Activated CD4-positive, alpha-beta T cell treated with anti-CD3 and anti-CD28 coated beads for 36 hours (primary cell): Measurements from ENCODE around the gene CS. TPM values are rescaled to one million over a fixed set of nuclear protein-coding genes. Genes with fewer than 3 reads are reported as not detected.
"Not testable (repeated sequence)": the region's sequence is repeated elsewhere in the genome, so short reads cannot be mapped to it uniquely, and the experiment has no call there.

Experiments
- ATAC-seq: fragments of 200-7000 bp; cut with Tn5 transposase; one replicate; pipeline ENCODE4 v1.10.0; 2021; ENCODE audit warnings: mild to moderate bottlenecking, moderate library complexity
- CTCF ChIA-PET: fragments of 350-600 bp; sonication (Branson Sonifier 250); formaldehyde crosslinking; loops from one replicate; lab custom pipeline; 2021; ENCODE audit warnings: antibody characterized with exemption; lab: Charles Lee
- POLR2A ChIA-PET: fragments of 350-600 bp; sonication (Branson Sonifier 250); formaldehyde crosslinking; loops from one replicate; lab custom pipeline; 2021; ENCODE audit warnings: antibody characterized with exemption, inconsistent platforms; lab: Charles Lee
- DNase-seq: peaks from one replicate; pipeline ENCODE4 v3.0.0-alpha.2; 2020
- H3K27ac Mint-ChIP-seq: one replicate; pipeline ENCODE4 v1.8.0; 2021; ENCODE audit warnings: mixed read lengths
- H3K27me3 Mint-ChIP-seq: one replicate; pipeline ENCODE4 v1.8.0; 2021; ENCODE audit warnings: mixed read lengths
- H3K36me3 Mint-ChIP-seq: one replicate; pipeline ENCODE4 v1.8.0; 2021; ENCODE audit warnings: low read depth, mixed read lengths
- H3K4me1 Mint-ChIP-seq: one replicate; pipeline ENCODE4 v1.8.0; 2021; ENCODE audit warnings: mixed read lengths
- H3K4me3 Mint-ChIP-seq: one replicate; pipeline ENCODE4 v1.8.0; 2021; ENCODE audit warnings: mild to moderate bottlenecking, moderate library complexity, mixed read lengths
- H3K9me3 Mint-ChIP-seq: one replicate; pipeline ENCODE4 v1.8.0; 2021; ENCODE audit warnings: low read depth, mixed read lengths
- intact Hi-C, 2 experiments: fragments of 100-400 bp; cut with DNase I in 1 of 2; cut with micrococcal nuclease in 1 of 2; formaldehyde crosslinking; loops; one replicate each; pipeline versions ENCODE4 v1.14.2 to v1.15.1; 2022 to 2024; cut with DNase I, micrococcal nuclease
- total RNA-seq, 2 experiments: library from RNA; stranded (reverse); gene quantifications; one replicate each; pipeline ENCODE4 v1.2.3, GENCODE V29; 2021

CS gene
- total RNA-seq, 2 experiments from 2014 or later, result 197 to 293 TPM

DNA sequence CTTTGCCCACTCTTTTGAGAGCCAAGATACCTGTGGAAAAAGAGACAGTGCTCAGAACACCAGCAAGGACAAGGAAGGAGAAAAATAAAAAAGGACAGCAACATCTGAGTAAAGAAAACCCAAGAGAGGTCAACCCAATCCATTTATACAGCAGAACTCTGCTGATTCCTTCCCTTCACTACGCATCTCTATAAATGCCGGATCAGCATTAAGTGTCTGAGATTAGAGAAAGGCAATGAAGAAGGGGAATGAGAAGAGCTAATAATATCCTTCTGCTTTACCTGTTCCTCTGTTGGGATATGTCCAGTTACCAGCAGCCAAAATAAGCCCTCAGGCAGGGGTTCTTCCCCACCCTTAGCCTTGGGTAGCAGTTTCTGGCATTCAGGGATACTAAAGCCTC, 17.6 kb downstream of the CS start:
- intact Hi-C loops, result no loop called here
- H3K4me3 Mint-ChIP-seq, result no peak overlapping the region
- peaks cover 51% of the 10 kb centered on the region for H3K36me3 Mint-ChIP-seq
- H3K4me1 Mint-ChIP-seq, result no peaks in the 10 kb centered on the region
- CTCF ChIA-PET, result no interaction called here
- ATAC-seq, result no peak
- peak overlapping the region; percentile 15 for H3K27ac Mint-ChIP-seq
- POLR2A ChIA-PET, result interaction anchor here (1.8 kb wide), 1 partner anchor 9 kb away, joined by 5 read pairs; no protein-coding TSS in a partner anchor
- DNase-seq, result no peak
- H3K27me3 Mint-ChIP-seq, result no peaks in the 10 kb centered on the region
- H3K9me3 Mint-ChIP-seq, result no peaks in the 10 kb centered on the region

DNA sequence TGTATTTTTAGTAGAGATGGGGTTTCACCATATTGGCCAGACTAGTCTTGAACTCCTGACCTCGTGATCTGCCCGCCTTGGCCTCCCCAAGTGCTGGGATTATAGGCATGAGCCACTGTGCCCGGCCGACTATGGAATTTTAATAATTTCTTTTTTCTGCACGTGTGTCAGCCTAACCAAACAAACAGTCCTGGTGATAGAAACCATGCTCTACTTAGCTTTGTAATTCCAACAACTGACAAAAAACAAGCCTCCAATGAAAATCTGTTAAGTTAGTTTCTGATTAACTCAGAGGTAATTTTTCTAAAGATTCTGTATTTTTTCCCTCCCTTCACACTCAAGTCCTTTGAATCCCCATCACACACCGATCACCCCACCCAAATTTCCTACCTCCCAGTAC, 18.1 kb downstream of the CS start:
- H3K4me1 Mint-ChIP-seq, result no peaks in the 10 kb centered on the region
- peaks cover 52% of the 10 kb centered on the region for H3K36me3 Mint-ChIP-seq
- peak overlapping the region; percentile 15 for H3K27ac Mint-ChIP-seq
- intact Hi-C loops, result no loop called here
- CTCF ChIA-PET, result no interaction called here
- no peaks in the 10 kb centered on the region for H3K9me3 Mint-ChIP-seq
- ATAC-seq (no peak), DNase-seq (no peak)
- POLR2A ChIA-PET, result interaction anchor here (1.8 kb wide), 1 partner anchor 10 kb away, joined by 5 read pairs; no protein-coding TSS in a partner anchor
- no peaks in the 10 kb centered on the region for H3K27me3 Mint-ChIP-seq
- no peak overlapping the region for H3K4me3 Mint-ChIP-seq

GRCh38 chr12:56280849-56281248, 19.3 kb downstream of the CS start:
- no peak for DNase-seq
- Mint-ChIP-seq H3K36me3 (peaks cover 47% of the 10 kb centered on the region), H3K9me3 (no peaks in the 10 kb centered on the region), H3K27me3 (no peaks in the 10 kb centered on the region), H3K27ac (peak overlapping the region; percentile 47), H3K4me1 (no peaks in the 10 kb centered on the region), H3K4me3 (no peak overlapping the region)
- ATAC-seq, result no peak
- intact Hi-C loops, result no loop called here
- ChIA-PET CTCF (interaction anchor here (0.7 kb wide), 1 partner anchor 322 kb away, joined by 4 read pairs; no protein-coding TSS in a partner anchor), POLR2A (interaction anchor here (0.6 kb wide), 1 partner anchor 91 kb away, joined by 3 read pairs; no protein-coding TSS in a partner anchor)

DNA sequence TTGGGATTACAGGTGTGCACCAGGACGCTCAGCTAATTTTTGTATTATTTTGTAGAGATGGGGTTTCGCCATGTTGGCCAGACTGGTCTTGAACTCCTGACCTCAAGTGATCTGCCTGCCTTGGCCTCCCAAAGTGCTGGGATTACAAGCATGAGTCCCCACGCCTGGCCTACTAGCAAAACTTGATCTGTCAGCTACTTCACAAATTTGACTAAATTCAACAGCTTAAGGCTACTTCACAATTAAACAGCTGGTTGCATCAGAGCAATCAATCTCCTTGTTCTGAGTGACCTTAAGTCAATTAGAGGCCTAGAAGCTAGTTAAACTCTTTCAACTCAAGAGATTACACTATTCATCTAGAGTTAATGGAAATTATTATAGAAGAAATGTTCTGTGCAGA, 21.2 kb downstream of the CS start:
- no peaks in the 10 kb centered on the region for H3K4me1 Mint-ChIP-seq
- H3K36me3 Mint-ChIP-seq, result peaks cover 49% of the 10 kb centered on the region
- DNase-seq, result no peak
- ATAC-seq, result no peak
- no peak overlapping the region for H3K27ac Mint-ChIP-seq
- POLR2A ChIA-PET, result no interaction called here
- intact Hi-C loops, result no loop called here
- no peaks in the 10 kb centered on the region for H3K9me3 Mint-ChIP-seq
- CTCF ChIA-PET, result interaction anchor here (0.8 to 1.1 kb wide), 5 partner anchors 16 to 186 kb away, joined by 3 to 4 read pairs (median 3); partner anchors contain the start of gene ANKRD52
- H3K4me3 Mint-ChIP-seq, result no peak overlapping the region
- H3K27me3 Mint-ChIP-seq, result no peaks in the 10 kb centered on the region

- ChIA-PET POLR2A (no interaction called here), CTCF (no interaction called here)
- H3K27ac Mint-ChIP-seq, result no peak overlapping the region
Observed at GRCh38 chr12:56274299-56274698, 25.8 kb downstream of the CS start.

GRCh38 chr12:56272468-56272867, 27.7 kb downstream of the CS start:
- DNase-seq, POLR2A ChIA-PET, ATAC-seq, H3K27ac Mint-ChIP-seq, H3K9me3 Mint-ChIP-seq, intact Hi-C loops, H3K27me3 Mint-ChIP-seq, H3K4me1 Mint-ChIP-seq, H3K4me3 Mint-ChIP-seq: not testable (repeated sequence)
- peaks cover 32% of the 10 kb centered on the region for H3K36me3 Mint-ChIP-seq
- CTCF ChIA-PET, result interaction anchor here (0.6 kb wide), 1 partner anchor 213 kb away, joined by 3 read pairs; no protein-coding TSS in a partner anchor

More at GRCh38 chr12:56274299-56274698, 25.8 kb downstream of the CS start:
- no peaks in the 10 kb centered on the region for H3K27me3 Mint-ChIP-seq
- DNase-seq (no peak), ATAC-seq (no peak)
- H3K4me3 Mint-ChIP-seq, result no peak overlapping the region
- H3K36me3 Mint-ChIP-seq, result peaks cover 39% of the 10 kb centered on the region
- no peaks in the 10 kb centered on the region for H3K9me3 Mint-ChIP-seq
- intact Hi-C loops, result no loop called here
- H3K4me1 Mint-ChIP-seq, result no peaks in the 10 kb centered on the region

DNA sequence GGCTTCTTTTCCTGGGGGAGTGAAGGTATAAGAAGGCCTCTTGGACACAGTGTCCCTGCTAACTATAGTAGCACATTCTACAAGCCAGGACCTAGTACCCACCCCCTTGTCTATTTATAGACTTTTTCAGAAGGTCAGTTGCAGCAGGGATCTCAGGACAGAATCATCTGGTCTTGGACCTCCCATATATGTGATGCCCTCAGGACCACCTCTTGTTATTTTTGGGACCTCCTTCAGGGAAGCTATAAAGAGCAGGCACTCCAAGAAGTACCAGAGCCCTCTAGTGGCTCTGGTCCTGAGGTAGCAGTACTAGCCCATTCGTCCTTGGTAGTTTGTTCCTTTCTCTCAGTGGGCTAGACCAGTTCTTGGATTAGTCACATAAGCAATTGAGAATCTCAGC, 29.1 kb downstream of the CS start:
- Mint-ChIP-seq H3K27ac (no peak overlapping the region), H3K9me3 (no peaks in the 10 kb centered on the region), H3K36me3 (peaks cover 29% of the 10 kb centered on the region), H3K27me3 (no peaks in the 10 kb centered on the region), H3K4me3 (no peak overlapping the region), H3K4me1 (peaks cover 9% of the 10 kb centered on the region)
- CTCF ChIA-PET, result interaction anchor here (0.6 kb wide), 3 partner anchors 25 to 274 kb away, joined by 4 read pairs; partner anchors contain the start of gene SUOX
- intact Hi-C loops, result no loop called here
- ATAC-seq (peak; percentile 20), DNase-seq (no peak)
- POLR2A ChIA-PET, result no interaction called here

DNA sequence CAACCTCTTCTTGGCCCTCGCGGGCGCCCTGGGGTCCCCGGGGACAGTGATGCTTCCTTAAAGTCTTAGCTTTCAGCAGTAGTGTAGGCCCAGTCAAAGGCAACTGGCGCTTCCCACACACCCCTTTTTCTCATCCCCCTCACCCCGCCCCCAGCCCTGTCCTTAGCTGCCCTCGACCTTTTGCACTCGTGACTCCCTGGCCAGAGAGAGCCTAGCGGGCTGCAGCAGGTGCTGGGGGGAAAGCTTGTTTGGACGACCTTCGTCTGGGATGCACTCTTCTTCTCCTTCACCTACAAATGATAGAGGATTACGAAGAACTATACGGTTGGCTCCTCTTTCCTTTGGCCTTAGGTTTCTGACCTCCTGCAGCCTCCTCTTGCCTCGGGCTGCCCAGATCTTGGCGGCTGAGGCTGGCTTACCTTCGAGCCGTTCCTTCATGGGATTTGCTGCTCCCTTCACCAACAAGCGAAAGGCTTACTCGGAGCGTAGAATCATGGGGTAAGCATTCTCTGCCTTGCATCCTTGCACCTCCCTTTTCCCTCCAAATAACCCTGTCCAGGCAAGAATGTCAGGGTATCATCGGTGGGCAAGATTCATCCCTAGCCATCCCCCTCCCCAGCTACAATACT, 32.6 kb downstream of the CS start:
- Mint-ChIP-seq H3K4me3 (peak overlapping the region; percentile 89), H3K27me3 (no peaks in the 10 kb centered on the region), H3K9me3 (no peaks in the 10 kb centered on the region), H3K27ac (peak overlapping the region; percentile 34), H3K4me1 (peaks cover 9% of the 10 kb centered on the region), H3K36me3 (peaks cover 12% of the 10 kb centered on the region)
- ChIA-PET POLR2A (interaction anchor here (0.9 to 1.5 kb wide), 3 partner anchors 11 to 48 kb away, joined by 3 read pairs; partner anchors contain the start of genes CNPY2 and RNF41), CTCF (interaction anchor here (0.5 to 5.1 kb wide), 13 partner anchors 10 to 182 kb away, joined by 3 to 26 read pairs (median 4); partner anchors contain the start of genes ANKRD52, CNPY2, PA2G4 and SMARCC2)
- no peak for ATAC-seq
- intact Hi-C loops, result loop anchor here (1.0 to 10.0 kb wide), 11 partner anchors 9 to 201 kb away; partner anchors contain the start of genes SPRYD4 (in 2 of the 2), ANKRD52 (in 1 of the 2), CS (in 1 of the 2) and ESYT1 (in 1 of the 2)
- DNase-seq, result no peak

DNA sequence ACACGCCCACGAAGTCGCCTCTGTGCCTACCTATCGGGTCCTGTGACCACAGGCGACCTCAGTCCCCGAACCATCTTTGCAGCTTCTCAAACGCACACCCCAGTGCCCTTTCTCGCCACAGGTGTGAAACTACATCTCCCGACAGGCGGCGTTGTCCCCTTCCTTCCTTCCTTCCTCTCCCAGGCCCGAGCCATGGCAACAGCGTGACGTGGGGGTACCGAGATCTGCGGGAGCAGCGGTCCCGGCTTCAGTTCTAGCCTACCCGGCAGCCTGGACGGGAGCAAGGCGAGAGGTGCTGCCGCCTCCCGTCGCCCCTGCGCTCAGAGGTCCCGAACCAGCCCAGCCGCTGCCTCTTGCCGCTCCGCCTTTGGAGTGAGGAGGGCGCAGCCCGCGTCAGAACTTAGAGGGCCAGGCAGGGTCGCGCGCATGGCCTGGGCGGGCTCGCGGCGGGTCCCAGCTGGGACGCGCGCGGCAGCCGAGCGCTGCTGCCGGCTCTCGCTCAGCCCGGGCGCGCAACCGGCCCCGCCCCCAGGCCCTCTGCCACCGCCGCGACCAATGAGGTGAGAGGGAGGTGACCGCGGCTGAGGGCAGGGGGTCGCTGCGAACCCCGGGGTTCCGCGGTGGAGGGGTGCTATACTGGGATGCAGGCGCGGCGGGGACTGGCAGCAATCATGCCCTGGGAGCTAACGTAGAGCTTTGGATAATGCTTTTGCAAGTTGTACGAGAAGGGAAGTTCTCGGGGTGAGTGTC, 33.3 kb downstream of the CS start, which contains the start of gene COQ10A:
Gene COQ10A (plus strand): TSS at position 250 of the 750 bp plus-strand sequence. CDS start 177 bp downstream, at position 427.
- CTCF ChIA-PET, result interaction anchor here (0.6 to 5.1 kb wide), 16 partner anchors 10 to 197 kb away, joined by 3 to 26 read pairs (median 4); partner anchors contain the start of genes ANKRD52, CNPY2, PA2G4 and SMARCC2
- H3K4me3 Mint-ChIP-seq, result peak within 1 kb of the TSS; percentile 89

DNA sequence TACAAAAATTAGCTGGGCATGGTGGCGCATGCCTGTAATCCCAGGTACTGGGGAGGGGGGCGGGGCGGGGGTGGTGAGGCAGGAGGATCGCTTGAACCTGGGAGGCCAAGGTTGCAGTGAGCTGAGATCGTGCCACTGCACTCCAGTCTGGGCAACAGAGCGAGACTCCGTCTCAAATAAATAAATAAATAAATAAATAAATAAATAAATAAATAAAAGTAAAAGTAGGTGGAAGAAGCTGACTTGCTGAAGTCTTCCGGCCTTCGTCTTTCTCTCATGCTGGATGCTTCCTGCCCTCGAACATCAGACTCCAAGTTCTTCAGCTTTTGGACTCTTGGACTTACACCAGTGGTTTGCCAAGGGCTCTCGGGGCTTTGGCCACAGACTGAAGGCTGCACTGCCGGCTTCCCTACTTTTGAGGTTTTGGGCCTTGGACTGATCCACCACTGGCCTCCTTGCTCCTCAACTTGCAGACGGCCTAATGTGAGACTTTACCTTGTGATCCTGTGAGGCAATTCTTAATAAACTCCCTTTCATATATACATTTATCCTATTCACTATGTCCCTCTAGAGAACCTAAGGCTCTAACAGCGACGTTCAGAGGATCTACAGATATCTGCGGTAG, 34.0 kb downstream of the CS start:
- CTCF ChIA-PET, result interaction anchor here (0.6 to 5.1 kb wide), 12 partner anchors 9 to 203 kb away, joined by 3 to 26 read pairs (median 6); partner anchors contain the start of genes ANKRD52 and SMARCC2
- not testable (repeated sequence) for H3K9me3 Mint-ChIP-seq, DNase-seq, H3K4me1 Mint-ChIP-seq, ATAC-seq, H3K27me3 Mint-ChIP-seq, H3K36me3 Mint-ChIP-seq
- intact Hi-C loops, result loop anchor here (1.0 to 10.0 kb wide), 7 partner anchors 42 to 199 kb away; partner anchors contain the start of genes ESYT1 (in 1 of the 2), NABP2 (in 1 of the 2), SPRYD4 (in 1 of the 2) and ZC3H10 (in 1 of the 2)
- Mint-ChIP-seq H3K4me3 (peak overlapping the region; percentile 89), H3K27ac (peak overlapping the region; percentile 89)
- POLR2A ChIA-PET, result interaction anchor here (0.5 to 1.5 kb wide), 7 partner anchors 8 to 459 kb away, joined by 3 to 6 read pairs (median 5); partner anchors contain the start of genes ANKRD52, NACA and PA2G4

More for the DNA sequence above, 33.3 kb downstream of the CS start, which contains the start of gene COQ10A:
- H3K27ac Mint-ChIP-seq, result peak within 1 kb of the TSS; percentile 89
- peaks cover 9% of the 10 kb centered on the region for H3K4me1 Mint-ChIP-seq
- ATAC-seq (peak; percentile 90), DNase-seq (peak; percentile 90)
- H3K9me3 Mint-ChIP-seq, result no peaks in the 10 kb centered on the region
- peaks cover 12% of the 10 kb centered on the region for H3K36me3 Mint-ChIP-seq
- POLR2A ChIA-PET, result interaction anchor here (0.5 to 1.5 kb wide), 10 partner anchors 9 to 459 kb away, joined by 3 to 9 read pairs (median 4); partner anchors contain the start of genes ANKRD52, CNPY2, NACA and PA2G4
- H3K27me3 Mint-ChIP-seq, result no peaks in the 10 kb centered on the region
- intact Hi-C loops, result loop anchor here (1.0 to 10.0 kb wide), 12 partner anchors 9 to 201 kb away; partner anchors contain the start of genes SPRYD4 (in 2 of the 2), ANKRD52 (in 1 of the 2), CS (in 1 of the 2) and ESYT1 (in 1 of the 2)
